IPS-18c (cell line): Measurements from ENCODE around the gene AOAH.

Source experiments
- H3K4me3 ChIP-seq: 2 replicates; pipeline ENCODE4 v1.7.0; 2013; ENCODE audit warnings: low read depth, mild to moderate bottlenecking, low read length, moderate library complexity; ENCODE audit not compliant: insufficient read depth
- H3K9me3 ChIP-seq: one replicate; pipeline ENCODE4 v1.6.1; 2013; ENCODE audit warnings: mild to moderate bottlenecking, low read length, moderate library complexity; ENCODE audit not compliant: control insufficient read depth, insufficient read depth

AOAH gene

DNA sequence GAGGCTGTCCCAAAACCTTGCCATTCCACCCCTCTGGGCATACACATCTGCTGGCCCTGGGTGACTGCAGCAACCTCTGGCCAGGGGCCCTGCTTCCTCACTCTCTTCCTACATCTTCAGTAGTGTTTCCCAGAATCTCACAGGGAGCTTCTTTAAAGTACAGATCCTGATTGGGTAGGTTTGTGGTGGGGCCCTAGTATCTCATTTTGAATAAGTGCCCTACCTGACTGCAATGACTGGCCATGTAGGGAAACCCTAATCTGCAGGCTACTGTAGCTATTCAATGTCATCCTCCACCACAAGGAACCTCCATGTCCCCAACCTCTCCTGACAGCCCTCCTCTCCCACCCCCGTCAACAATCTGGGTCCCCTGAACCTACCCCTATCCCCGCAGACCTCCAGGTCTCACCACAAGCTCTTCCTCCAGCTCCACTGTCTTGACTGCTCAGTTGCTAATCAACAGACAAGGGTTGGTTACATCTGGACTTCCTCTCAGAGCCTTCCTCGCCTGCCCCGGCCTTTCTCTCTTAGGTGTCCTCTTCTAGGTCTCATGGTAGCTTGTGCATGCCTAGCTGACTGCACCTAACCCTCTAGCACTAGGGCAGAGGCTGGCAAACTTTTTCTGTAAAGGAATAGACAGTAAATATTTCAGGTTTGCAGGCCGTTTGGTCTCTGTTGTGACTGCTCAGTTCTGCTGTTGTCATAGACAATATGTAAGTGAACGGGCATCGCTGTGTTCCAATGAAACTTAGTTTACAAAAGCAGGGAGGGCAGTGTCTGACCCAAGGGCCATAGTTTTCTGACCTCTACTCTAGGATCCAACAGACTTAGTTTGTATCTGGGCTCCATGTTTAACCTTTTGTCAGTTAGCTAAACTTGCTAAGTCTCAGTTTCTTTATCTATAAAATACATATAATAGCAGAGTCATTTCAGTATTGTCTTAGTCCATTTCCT lies 121.1 kb downstream of the AOAH start:
- Histone ChIP-seq H3K4me3 (no peak overlapping the region), H3K9me3 (no peaks in the 10 kb centered on the region)

DNA sequence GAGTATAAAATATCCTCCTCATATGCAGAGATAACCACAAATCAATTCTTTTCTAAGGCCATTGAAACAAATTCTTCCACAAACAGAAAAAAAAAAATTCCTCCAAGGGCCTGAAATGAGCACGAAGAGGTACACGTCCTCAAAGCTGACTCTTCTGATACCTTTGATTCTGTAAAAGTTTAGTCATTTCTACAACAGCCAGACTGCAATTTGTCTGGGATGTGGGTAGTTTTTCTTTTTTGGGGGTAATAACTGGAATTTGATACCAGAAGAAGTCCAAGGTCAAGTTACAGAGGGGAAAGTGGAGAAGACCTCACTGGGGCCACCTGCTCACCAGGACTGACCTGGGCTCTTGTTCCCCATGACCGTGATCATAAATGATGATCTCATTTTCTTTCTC lies 121.8 kb downstream of the AOAH start:
- Histone ChIP-seq H3K4me3 (no peak overlapping the region), H3K9me3 (no peaks in the 10 kb centered on the region)

- H3K9me3 ChIP-seq, result no peaks in the 10 kb centered on the region
- no peak overlapping the region for H3K4me3 ChIP-seq
Measured at GRCh38 chr7:36601601-36602000, 122.7 kb downstream of the AOAH start.

DNA sequence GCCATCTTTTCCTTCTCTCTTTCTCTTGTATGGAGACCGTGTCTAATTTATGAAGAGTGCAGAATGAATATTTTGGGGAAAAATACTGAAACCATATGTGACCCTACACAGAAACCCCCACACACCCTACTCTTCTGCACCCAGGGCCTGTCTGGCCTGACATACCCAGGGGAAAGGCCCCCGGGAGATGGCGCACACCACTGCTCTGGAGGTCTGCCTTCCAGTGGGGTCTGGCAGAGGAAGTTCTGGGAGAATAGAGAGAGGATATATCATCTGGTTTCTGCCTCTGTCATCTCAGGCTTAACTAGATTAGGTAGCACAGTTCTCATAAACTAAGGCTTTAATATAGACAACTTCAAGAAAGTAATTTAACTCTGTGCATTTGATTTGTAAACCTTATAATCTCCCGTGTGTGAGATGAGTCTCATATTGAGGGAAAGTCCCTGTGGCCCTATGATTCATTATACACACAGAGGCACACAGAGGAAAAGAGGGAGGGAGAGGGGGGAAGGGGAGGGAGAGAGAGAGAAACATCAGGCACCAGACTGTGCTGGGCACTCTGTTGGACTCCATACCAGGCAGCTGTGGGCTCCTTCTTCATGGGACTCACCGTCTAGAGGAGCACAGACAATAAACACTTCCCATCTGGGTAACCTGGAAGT lies 123.3 kb downstream of the AOAH start:
- H3K9me3 ChIP-seq, result no peaks in the 10 kb centered on the region

GRCh38 chr7:36600314-36600682 lies 124.0 kb downstream of the AOAH start:
- Histone ChIP-seq H3K9me3 (no peaks in the 10 kb centered on the region), H3K4me3 (no peak overlapping the region)

More for the DNA sequence above, 123.3 kb downstream of the AOAH start:
- no peak overlapping the region for H3K4me3 ChIP-seq

DNA sequence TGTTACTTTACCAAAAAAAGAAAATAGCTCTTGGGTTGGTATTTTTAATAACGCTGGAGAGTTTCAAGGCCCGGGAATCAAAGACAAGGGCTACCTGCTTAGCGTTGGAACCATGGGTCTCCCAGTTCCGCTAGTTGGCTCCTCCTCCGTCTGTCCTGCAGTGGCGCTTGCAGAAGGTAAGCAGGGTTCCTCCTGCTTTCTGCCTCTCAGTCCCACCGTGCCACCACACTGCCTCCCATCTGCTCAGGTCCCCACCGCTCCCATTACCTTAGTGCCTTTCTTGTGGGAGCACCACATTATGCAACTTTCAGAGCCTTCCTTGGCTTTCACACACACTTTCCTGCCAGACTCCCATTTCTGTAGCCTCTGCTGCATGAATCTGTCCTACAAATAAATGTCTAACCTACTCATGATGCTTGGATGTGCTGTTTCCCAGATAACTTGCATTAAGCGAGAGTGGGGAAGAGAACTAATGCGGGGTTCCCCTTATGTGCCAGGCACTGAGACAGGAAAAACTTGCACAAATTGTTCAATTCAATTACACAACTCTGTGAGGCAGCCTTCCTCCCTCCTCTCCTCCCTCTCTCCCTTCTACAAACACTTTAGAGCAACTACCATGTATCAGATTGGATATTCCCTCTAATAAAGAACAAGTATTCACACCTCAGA lies 124.5 kb downstream of the AOAH start:
- Histone ChIP-seq H3K9me3 (no peaks in the 10 kb centered on the region), H3K4me3 (no peak overlapping the region)

- no peak overlapping the region for H3K4me3 ChIP-seq
- H3K9me3 ChIP-seq, result no peaks in the 10 kb centered on the region
Measured at GRCh38 chr7:36598054-36598674, 126.1 kb downstream of the AOAH start.

GRCh38 chr7:36597090-36597773 lies 127.1 kb downstream of the AOAH start:
- H3K9me3 ChIP-seq, result no peaks in the 10 kb centered on the region
- H3K4me3 ChIP-seq, result no peak overlapping the region

DNA sequence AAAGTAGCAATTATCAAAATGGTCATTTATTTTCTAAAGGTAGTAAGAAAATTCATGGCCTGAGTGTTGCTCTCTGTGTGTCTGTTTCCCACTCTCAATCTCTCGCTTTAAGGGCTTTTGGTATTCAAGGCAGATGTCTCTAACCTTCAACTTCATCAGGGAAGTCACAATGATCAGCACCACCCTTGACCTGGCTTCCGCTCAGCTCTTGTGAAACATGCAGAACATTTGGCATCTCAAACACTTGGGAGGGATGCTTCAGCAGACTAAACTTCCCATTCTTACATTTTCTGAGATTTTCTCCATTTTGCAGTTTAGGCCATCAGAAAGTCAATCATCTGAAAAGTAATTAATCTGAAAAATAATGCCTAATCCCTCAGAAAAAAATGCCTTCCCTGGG lies 129.8 kb downstream of the AOAH start:
- Histone ChIP-seq H3K9me3 (no peaks in the 10 kb centered on the region), H3K4me3 (no peak overlapping the region)

DNA sequence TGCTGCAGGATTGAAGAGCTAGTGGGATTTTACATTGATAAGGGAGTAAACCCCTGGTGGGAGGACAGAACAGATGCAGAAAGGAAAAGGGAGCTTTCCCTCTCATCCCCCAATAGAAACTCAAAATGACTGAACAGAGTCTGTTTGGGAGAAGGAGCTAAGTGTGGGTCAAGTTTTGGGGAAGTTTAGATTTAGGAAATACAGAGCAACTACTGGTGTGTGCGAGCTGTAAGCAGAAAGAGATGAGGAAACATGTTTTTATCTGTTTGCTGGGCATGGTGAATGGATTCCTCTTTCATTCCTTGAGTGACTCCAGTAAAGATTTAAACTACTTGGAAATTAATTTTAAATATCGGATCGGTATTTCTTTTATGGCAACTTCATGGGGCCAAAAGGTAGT lies 132.7 kb downstream of the AOAH start:
- no peak overlapping the region for H3K4me3 ChIP-seq
- H3K9me3 ChIP-seq, result no peaks in the 10 kb centered on the region

GRCh38 chr7:36589391-36589790 lies 134.9 kb downstream of the AOAH start:
- no peaks in the 10 kb centered on the region for H3K9me3 ChIP-seq
- no peak overlapping the region for H3K4me3 ChIP-seq

- no peaks in the 10 kb centered on the region for H3K9me3 ChIP-seq
Measured at GRCh38 chr7:36583318-36583717, 141.0 kb downstream of the AOAH start.

GRCh38 chr7:36575832-36576231 lies 148.5 kb downstream of the AOAH start:
- no peaks in the 10 kb centered on the region for H3K9me3 ChIP-seq
- no peak overlapping the region for H3K4me3 ChIP-seq

More at GRCh38 chr7:36583318-36583717, 141.0 kb downstream of the AOAH start:
- no peak overlapping the region for H3K4me3 ChIP-seq

- H3K4me3 ChIP-seq, result no peak overlapping the region
- H3K9me3 ChIP-seq, result peaks cover 3% of the 10 kb centered on the region
Measured at GRCh38 chr7:36573066-36573465, 151.2 kb downstream of the AOAH start.

DNA sequence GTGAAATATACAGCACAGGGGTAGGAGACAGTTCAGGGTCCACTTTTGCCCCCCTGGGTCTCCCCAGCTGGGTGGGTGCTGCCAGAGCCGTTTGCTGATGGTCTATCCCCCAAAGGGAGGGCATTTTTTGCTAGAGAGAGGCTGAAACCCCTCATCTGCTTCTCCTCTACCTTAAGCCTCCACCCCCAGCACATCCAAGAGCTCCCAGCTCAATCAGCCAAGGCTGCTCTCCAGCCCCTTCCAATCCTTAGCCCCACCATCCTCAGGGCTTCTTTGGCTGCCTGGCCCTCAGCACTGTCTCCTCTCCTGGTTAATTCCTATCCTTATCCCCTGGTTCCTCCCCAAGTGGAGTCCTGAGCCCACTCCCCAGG lies 153.1 kb downstream of the AOAH start:
- Histone ChIP-seq H3K4me3 (no peak overlapping the region), H3K9me3 (peaks cover 3% of the 10 kb centered on the region)

- H3K9me3 ChIP-seq, result peaks cover 3% of the 10 kb centered on the region
- H3K4me3 ChIP-seq, result no peak overlapping the region
Measured at GRCh38 chr7:36570528-36571189, 153.6 kb downstream of the AOAH start.

DNA sequence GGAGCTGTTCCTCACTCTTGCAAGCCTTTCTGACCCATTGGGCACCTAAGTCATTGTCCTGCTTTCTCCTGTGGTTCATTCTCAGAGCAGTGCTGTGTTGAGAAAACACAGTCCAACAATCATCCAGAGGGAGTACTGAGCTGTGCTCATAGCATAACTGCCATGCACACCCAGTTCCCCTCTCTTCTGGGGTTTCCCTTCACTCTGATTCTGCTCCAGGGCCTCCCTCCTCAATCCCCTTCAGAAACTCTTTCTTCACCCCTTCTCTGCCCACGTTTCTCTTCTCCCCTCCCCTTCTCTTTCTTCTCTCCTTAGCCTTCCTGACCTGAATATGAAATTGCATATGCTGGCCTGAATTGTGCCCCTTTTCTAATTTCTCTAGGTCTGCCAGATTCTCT lies 155.8 kb downstream of the AOAH start:
- Histone ChIP-seq H3K4me3 (no peak overlapping the region), H3K9me3 (peaks cover 3% of the 10 kb centered on the region)
